MM.1S (cell line): ENCODE results near the gene PCYOX1L.

ENCODE experiments used
- DNase-seq: peaks from one replicate; pipeline ENCODE4 v3.0.0-alpha.2; 2015
- H2AFZ ChIP-seq: fragments of 300-600 bp; sonication (generic); 2 replicates; pipeline ENCODE4 v1.6.0; 2016; ENCODE audit warnings: antibody characterized with exemption, low read length
- H3F3A ChIP-seq: fragments of 300-600 bp; sonication (generic); 2 replicates; pipeline ENCODE4 v1.6.1; 2016; ENCODE audit warnings: mild to moderate bottlenecking, antibody characterized with exemption, low read length, moderate library complexity, mixed read lengths; ENCODE audit not compliant: insufficient read depth
- H3K27ac ChIP-seq: fragments of 300-600 bp; sonication (generic); 2 replicates; pipeline ENCODE4 v1.5.1; 2016; ENCODE audit warnings: mild to moderate bottlenecking, low read length
- H3K27me3 ChIP-seq: fragments of 300-600 bp; sonication (generic); replicated peaks from 2 replicates; pipeline ENCODE4 v1.6.0; 2016; ENCODE audit warnings: low read length; ENCODE audit not compliant: insufficient read depth
- H3K36me3 ChIP-seq: fragments of 300-600 bp; sonication (generic); replicated peaks from 2 replicates; pipeline ENCODE4 v1.6.1; 2016; ENCODE audit warnings: mild to moderate bottlenecking, low read length, mixed read lengths; ENCODE audit not compliant: insufficient read depth
- H3K4me1 ChIP-seq: fragments of 300-600 bp; sonication (generic); 2 replicates; pipeline ENCODE4 v1.6.1; 2016; ENCODE audit warnings: low read length, mixed read lengths
- H3K4me2 ChIP-seq: fragments of 300-600 bp; sonication (generic); 2 replicates; pipeline ENCODE4 v1.6.0; 2016; ENCODE audit warnings: low read depth, low read length
- H3K4me3 ChIP-seq: fragments of 300-600 bp; sonication (generic); 2 replicates; pipeline ENCODE4 v1.5.1; 2016; ENCODE audit warnings: low read length, mixed read lengths
- H3K79me2 ChIP-seq: fragments of 300-600 bp; sonication (generic); 2 replicates; pipeline ENCODE4 v1.6.1; 2016; ENCODE audit warnings: mixed run types, low read length, mixed read lengths
- H3K9ac ChIP-seq: fragments of 300-600 bp; sonication (generic); 2 replicates; pipeline ENCODE4 v1.6.1; 2016; ENCODE audit warnings: low read length, mixed read lengths
- H3K9me2 ChIP-seq: fragments of 300-600 bp; sonication (generic); replicated peaks from 2 replicates; pipeline ENCODE4 v1.6.1; 2016; ENCODE audit warnings: mild to moderate bottlenecking, low read length, mixed read lengths; ENCODE audit not compliant: insufficient read depth
- H3K9me3 ChIP-seq: fragments of 300-600 bp; sonication (generic); replicated peaks from 2 replicates; pipeline ENCODE4 v1.6.1; 2016; ENCODE audit warnings: mild to moderate bottlenecking, low read length, mixed read lengths; ENCODE audit not compliant: insufficient read depth
- H4K20me1 ChIP-seq: fragments of 300-600 bp; sonication (generic); 2 replicates; pipeline ENCODE4 v1.6.1; 2016; ENCODE audit warnings: mild to moderate bottlenecking, low read length, moderate library complexity, mixed read lengths; ENCODE audit not compliant: insufficient read depth
- EZH2 ChIP-seq: fragments of 300-600 bp; sonication (generic); optimal IDR thresholded peaks from 2 replicates; pipeline ENCODE3; 2017; ENCODE audit warnings: low read depth, mild to moderate bottlenecking, antibody characterized with exemption, low read length, mixed read lengths
- EZH2phosphoT487 ChIP-seq: fragments of 300-600 bp; sonication (generic); IDR thresholded peaks from 2 replicates; pipeline ENCODE4 v1.6.1; 2018; ENCODE audit warnings: antibody characterized with exemption, low read length
- TF ChIP-seq, protein P1 (sequence below): fragments of 300-600 bp; sonication (generic); IDR thresholded peaks from 2 replicates; pipeline ENCODE4 v1.5.1; 2016; ENCODE audit warnings: antibody characterized with exemption, low read length, mixed read lengths

The PCYOX1L gene

DNA sequence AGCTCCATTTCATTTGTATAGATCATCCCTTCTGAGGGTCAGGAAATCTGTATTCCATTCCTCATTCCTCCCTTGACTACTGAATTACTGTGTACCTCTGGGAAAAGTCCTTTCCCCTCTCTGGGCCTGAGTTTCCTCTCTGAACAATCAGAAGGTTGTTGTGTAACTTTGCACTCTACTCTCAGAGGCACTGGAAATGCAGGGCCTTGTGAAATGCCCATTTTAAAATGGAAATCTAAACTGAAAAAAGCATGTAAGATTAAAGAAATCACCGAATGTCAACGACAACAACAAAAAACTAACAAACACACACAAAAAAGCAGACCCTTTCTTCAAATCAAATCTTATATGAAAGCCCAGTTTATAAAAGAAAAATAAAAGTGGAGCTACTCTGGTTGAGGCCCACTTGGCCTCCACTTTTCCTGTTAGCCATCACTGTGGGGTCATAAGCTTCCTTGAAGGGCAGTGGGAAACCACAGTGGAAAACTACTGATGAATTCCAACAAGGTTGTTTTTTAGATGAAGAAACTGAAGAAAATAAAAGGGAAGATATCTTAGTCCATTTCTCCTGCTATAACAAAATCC is 34.1 kb upstream of the PCYOX1L start:
- H3K9ac ChIP-seq, result no peak overlapping the region
- no peak for DNase-seq
- H3F3A ChIP-seq, result no peaks in the 10 kb centered on the region
- H4K20me1 ChIP-seq, result no peaks in the 10 kb centered on the region
- no peak overlapping the region for H3K4me2 ChIP-seq
- no peaks in the 10 kb centered on the region for H3K4me1 ChIP-seq
- TF ChIP-seq EZH2phosphoT487 (no peak), EZH2 (no peak)
- TF ChIP-seq, protein P1, sequence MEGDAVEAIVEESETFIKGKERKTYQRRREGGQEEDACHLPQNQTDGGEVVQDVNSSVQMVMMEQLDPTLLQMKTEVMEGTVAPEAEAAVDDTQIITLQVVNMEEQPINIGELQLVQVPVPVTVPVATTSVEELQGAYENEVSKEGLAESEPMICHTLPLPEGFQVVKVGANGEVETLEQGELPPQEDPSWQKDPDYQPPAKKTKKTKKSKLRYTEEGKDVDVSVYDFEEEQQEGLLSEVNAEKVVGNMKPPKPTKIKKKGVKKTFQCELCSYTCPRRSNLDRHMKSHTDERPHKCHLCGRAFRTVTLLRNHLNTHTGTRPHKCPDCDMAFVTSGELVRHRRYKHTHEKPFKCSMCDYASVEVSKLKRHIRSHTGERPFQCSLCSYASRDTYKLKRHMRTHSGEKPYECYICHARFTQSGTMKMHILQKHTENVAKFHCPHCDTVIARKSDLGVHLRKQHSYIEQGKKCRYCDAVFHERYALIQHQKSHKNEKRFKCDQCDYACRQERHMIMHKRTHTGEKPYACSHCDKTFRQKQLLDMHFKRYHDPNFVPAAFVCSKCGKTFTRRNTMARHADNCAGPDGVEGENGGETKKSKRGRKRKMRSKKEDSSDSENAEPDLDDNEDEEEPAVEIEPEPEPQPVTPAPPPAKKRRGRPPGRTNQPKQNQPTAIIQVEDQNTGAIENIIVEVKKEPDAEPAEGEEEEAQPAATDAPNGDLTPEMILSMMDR, result no peak
- H3K27me3 ChIP-seq, result no peaks in the 10 kb centered on the region
- H3K27ac ChIP-seq, result no peak overlapping the region
- no peak overlapping the region for H2AFZ ChIP-seq
- no peak overlapping the region for H3K4me3 ChIP-seq
- H3K9me3 ChIP-seq, result no peaks in the 10 kb centered on the region
- H3K9me2 ChIP-seq, result no peaks in the 10 kb centered on the region
- no peaks in the 10 kb centered on the region for H3K36me3 ChIP-seq
- no peaks in the 10 kb centered on the region for H3K79me2 ChIP-seq

DNA sequence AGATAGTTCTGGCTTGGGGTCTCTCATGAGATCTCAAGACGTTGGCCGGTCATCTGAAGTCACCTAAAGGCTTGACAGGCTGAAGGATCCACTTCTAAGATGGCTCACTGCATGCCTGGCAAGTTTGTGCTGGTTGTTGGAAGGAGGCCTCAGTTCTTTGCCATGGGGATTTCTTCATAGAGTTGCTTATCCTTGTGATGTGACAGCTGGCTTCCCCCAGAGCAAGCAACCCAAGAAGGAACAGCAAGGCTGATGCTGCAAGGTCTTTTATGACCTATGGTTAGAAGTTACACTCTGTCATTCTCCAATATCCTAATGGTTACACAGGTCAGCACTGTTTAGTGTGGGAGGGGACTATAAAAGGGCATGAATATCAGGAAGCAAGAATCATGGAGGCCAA is 33.2 kb upstream of the PCYOX1L start:
- no peaks in the 10 kb centered on the region for H3K9me2 ChIP-seq
- H3K9me3 ChIP-seq, result no peaks in the 10 kb centered on the region
- H2AFZ ChIP-seq, result no peak overlapping the region
- H3K79me2 ChIP-seq, result no peaks in the 10 kb centered on the region
- H3K4me2 ChIP-seq, result no peak overlapping the region
- H3K36me3 ChIP-seq, result no peaks in the 10 kb centered on the region
- no peak overlapping the region for H3K27ac ChIP-seq
- H4K20me1 ChIP-seq, result no peaks in the 10 kb centered on the region
- no peak overlapping the region for H3K9ac ChIP-seq
- no peaks in the 10 kb centered on the region for H3F3A ChIP-seq
- H3K27me3 ChIP-seq, result no peaks in the 10 kb centered on the region
- no peak for DNase-seq
- no peaks in the 10 kb centered on the region for H3K4me1 ChIP-seq
- H3K4me3 ChIP-seq, result no peak overlapping the region
- TF ChIP-seq, protein P1, result no peak
- no peak for TF ChIP-seq EZH2phosphoT487
- no peak for TF ChIP-seq EZH2

DNA sequence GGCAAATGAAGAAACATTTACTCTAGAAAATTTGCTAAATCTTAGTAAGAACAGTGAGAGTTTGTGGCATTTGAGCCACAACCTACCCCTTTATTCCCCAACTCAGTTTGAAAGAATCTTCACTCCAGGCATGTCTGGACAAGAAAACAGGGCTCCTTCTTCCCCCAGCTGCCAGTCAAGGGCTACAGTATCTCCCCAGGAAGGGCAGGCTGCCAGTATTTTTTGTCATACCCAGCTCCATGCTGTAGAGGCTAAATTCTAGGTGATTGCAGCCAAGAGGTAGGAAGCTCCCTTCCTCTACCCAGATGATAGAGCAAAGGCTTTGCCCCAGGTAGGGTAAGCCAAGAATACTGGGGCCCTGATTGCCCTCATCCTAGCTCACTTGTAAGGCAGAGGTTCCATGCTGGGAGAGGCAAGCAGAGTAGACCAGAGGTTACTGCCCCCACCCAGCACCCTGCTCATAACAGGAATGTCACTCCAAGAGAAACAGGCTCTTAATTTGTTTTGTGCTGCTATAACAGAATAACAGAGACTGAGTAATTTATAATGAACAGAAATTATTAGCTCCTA is 32.6 kb upstream of the PCYOX1L start:
- H3K9me3 ChIP-seq, result no peaks in the 10 kb centered on the region
- no peak overlapping the region for H3K4me2 ChIP-seq
- H3K79me2 ChIP-seq, result no peaks in the 10 kb centered on the region
- H3K4me3 ChIP-seq, result no peak overlapping the region
- no peak for TF ChIP-seq EZH2
- TF ChIP-seq EZH2phosphoT487, result no peak
- TF ChIP-seq, protein P1, result no peak
- no peak overlapping the region for H2AFZ ChIP-seq
- H3F3A ChIP-seq, result no peaks in the 10 kb centered on the region
- H3K36me3 ChIP-seq, result no peaks in the 10 kb centered on the region
- DNase-seq, result no peak
- H3K27me3 ChIP-seq, result no peaks in the 10 kb centered on the region
- no peaks in the 10 kb centered on the region for H3K4me1 ChIP-seq
- no peaks in the 10 kb centered on the region for H3K9me2 ChIP-seq
- no peak overlapping the region for H3K27ac ChIP-seq
- H3K9ac ChIP-seq, result no peak overlapping the region
- H4K20me1 ChIP-seq, result no peaks in the 10 kb centered on the region
